OCI-LY7 (cell line): Measurements from ENCODE around the gene TXNDC12. TPM values are rescaled to one million over a fixed set of nuclear protein-coding genes. Genes with fewer than 3 reads are reported as not detected.

ENCODE experiments used
- BruUV-seq: library from RNA; stranded (reverse); fragments of 400-500 nt; replicated peaks from 2 replicates; lab custom pipeline; 2021; lab: Mats Ljungman, UMichigan
- CTCF ChIA-PET: fragments of 300-600 bp; sonication (Branson Sonifier 250); formaldehyde crosslinking; loops from one replicate; lab custom pipeline; 2022; ENCODE audit warnings: antibody characterized with exemption; ENCODE audit not compliant: unreplicated experiment; lab: Charles Lee
- POLR2A ChIA-PET: fragments of 300-600 bp; sonication (Branson Sonifier 250); formaldehyde crosslinking; loops from one replicate; lab custom pipeline; 2022; ENCODE audit warnings: antibody characterized with exemption; lab: Charles Lee
- DNase-seq: peaks from one replicate; pipeline ENCODE4 v3.0.0-alpha.2; 2015; ENCODE audit warnings: low spot score
- H2AFZ ChIP-seq: fragments of 200-600 bp; sonication (generic), shearing (Covaris generic); 2 replicates; pipeline ENCODE4 v1.6.1; 2014; ENCODE audit warnings: mild to moderate bottlenecking, antibody characterized with exemption, low read length, moderate library complexity
- H3K27ac ChIP-seq: fragments of 200-600 bp; sonication (generic); 2 replicates; pipeline ENCODE4 v1.5.1; 2014; ENCODE audit warnings: mixed run types, low read depth, mild to moderate bottlenecking, moderate library complexity, low read length, inconsistent platforms; ENCODE audit not compliant: poor library complexity, severe bottlenecking
- H3K36me3 ChIP-seq: fragments of 200-600 bp; sonication (generic); 2 replicates; pipeline ENCODE4 v1.6.1; 2014; ENCODE audit warnings: mild to moderate bottlenecking, antibody characterized with exemption, low read length, moderate library complexity, mixed read lengths; ENCODE audit not compliant: insufficient read depth
- H3K4me1 ChIP-seq: fragments of 200-600 bp; sonication (generic); 2 replicates; pipeline ENCODE4 v1.5.1; 2014; ENCODE audit warnings: mild to moderate bottlenecking, low read length; ENCODE audit not compliant: insufficient read depth, poor library complexity, severe bottlenecking
- H3K4me2 ChIP-seq: fragments of 200-600 bp; sonication (generic); 2 replicates; pipeline ENCODE4 v1.6.1; 2014; ENCODE audit warnings: mild to moderate bottlenecking, low read length
- H3K4me3 ChIP-seq: fragments of 200-600 bp; sonication (generic); 2 replicates; pipeline ENCODE4 v1.5.1; 2014; ENCODE audit warnings: mild to moderate bottlenecking, low read depth, low read length; ENCODE audit not compliant: poor library complexity, severe bottlenecking
- H3K79me2 ChIP-seq: fragments of 200-600 bp; sonication (generic); 2 replicates; pipeline ENCODE4 v1.6.1; 2016; ENCODE audit warnings: low read depth, mild to moderate bottlenecking, low read length, moderate library complexity, mixed read lengths; ENCODE audit not compliant: insufficient read depth
- H3K9me2 ChIP-seq: fragments of 200-600 bp; sonication (generic); 2 replicates; pipeline ENCODE4 v1.6.1; 2016; ENCODE audit warnings: mild to moderate bottlenecking, low read length, mixed read lengths; ENCODE audit not compliant: insufficient read depth
- H3K9me3 ChIP-seq: fragments of 200-600 bp; sonication (generic); 2 replicates; pipeline ENCODE4 v1.6.1; 2014; ENCODE audit warnings: mild to moderate bottlenecking, mixed run types, low read length, mixed read lengths
- H4K20me1 ChIP-seq: fragments of 200-600 bp; sonication (generic); 2 replicates; pipeline ENCODE4 v1.6.1; 2014; ENCODE audit warnings: mild to moderate bottlenecking, antibody characterized with exemption, low read length, moderate library complexity, mixed read lengths; ENCODE audit not compliant: insufficient read depth
- CTCF ChIP-seq: fragments of 200-600 bp; sonication (generic); conservative IDR thresholded peaks from 2 replicates; pipeline ENCODE4 v1.5.1; 2014; ENCODE audit warnings: mild to moderate bottlenecking, antibody characterized with exemption, low read length, moderate library complexity, mixed read lengths
- EZH2phosphoT487 ChIP-seq: fragments of 200-600 bp; sonication (generic); IDR thresholded peaks from 2 replicates; pipeline ENCODE4 v1.6.1; 2018; ENCODE audit warnings: low read depth, borderline replicate concordance, mild to moderate bottlenecking, mixed run types, antibody characterized with exemption, low read length, moderate library complexity, mixed read lengths
- intact Hi-C: fragments of 100-400 bp; cut with micrococcal nuclease; formaldehyde crosslinking; loops from one replicate; pipeline ENCODE4 v1.10.0; 2022; ENCODE audit not compliant: unreplicated experiment
- total RNA-seq, 2 experiments: library from RNA; depleted of rRNA in 1 of 2; stranded (reverse); fragments of >200 nt in 1 of 2; shearing (Covaris generic) in 1 of 2; gene quantifications; 2 replicates each; pipeline ENCODE4 v1.2.3, GENCODE V29; 2014 to 2022

The TXNDC12 gene
- total RNA-seq, 2 experiments from 2014 or later: 26.6 to 40.5 TPM

DNA sequence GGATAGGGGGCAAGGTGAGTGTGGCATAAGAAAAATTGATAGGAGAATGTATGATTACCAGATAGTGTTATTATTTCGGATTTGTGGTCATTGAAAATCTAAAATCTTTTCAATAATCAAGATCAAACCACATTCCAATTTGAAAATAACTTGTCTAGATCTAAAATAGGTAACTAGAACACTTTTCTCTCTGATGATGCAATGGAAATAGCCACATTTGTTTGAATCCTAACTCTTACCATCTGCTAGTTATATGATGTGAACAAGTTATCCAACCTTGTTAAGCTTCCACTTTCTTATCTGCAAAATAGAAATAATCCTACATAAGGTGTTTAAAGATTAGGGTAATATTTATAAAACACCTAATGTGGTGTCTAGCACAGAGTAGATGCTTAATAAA is 4.9 kb upstream of the TXNDC12 start:
- H3K9me2 ChIP-seq: no peaks in the 10 kb centered on the region
- no TSS peak for BruUV-seq
- H3K79me2 ChIP-seq: peaks cover 72% of the 10 kb centered on the region
- H3K9me3 ChIP-seq: no peaks in the 10 kb centered on the region
- ChIA-PET CTCF (no interaction called here), POLR2A (no interaction called here)
- H3K36me3 ChIP-seq: peaks cover 67% of the 10 kb centered on the region
- peaks cover 26% of the 10 kb centered on the region for H3K4me1 ChIP-seq
- TF ChIP-seq CTCF: no peak
- TF ChIP-seq EZH2phosphoT487: no peak
- no peak for DNase-seq
- H3K27ac ChIP-seq: no peak overlapping the region
- H2AFZ ChIP-seq: no peak overlapping the region
- H4K20me1 ChIP-seq: peaks cover 24% of the 10 kb centered on the region; the same call in 1 of the 2 replicates
- intact Hi-C loops: loop anchor here (10.0 kb wide), 2 partner anchors 1265 to 1775 kb away; partner anchors contain the start of genes LRP8 and NDC1
- no peak overlapping the region for H3K4me3 ChIP-seq
- 0 out of 2 replicates have a peak overlapping the region, but pooled peaks have one; percentile 37 for H3K4me2 ChIP-seq

DNA sequence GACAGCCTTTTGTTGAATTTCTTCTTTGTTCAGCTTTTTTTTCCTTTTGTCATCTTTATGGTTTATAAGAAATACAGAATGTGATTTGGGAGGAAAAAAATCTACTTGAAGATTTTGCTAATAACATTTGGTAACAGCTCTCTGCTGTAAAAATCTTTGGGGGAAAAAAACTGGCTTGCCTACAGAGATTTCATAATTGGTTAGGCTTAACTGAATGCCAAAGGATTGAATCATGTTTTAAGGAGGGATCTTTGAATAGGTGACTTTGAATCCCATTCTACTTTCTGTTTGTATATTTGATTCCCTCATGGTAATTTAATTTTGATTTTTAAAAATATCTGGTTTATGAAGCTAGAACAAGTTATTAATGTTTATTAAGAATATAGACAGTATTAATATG is 4.3 kb upstream of the TXNDC12 start:
- CTCF ChIA-PET: no interaction called here
- TF ChIP-seq EZH2phosphoT487: no peak
- TF ChIP-seq CTCF: no peak
- no peak for DNase-seq
- Histone ChIP-seq H3K4me1 (peaks cover 26% of the 10 kb centered on the region), H3K9me3 (no peaks in the 10 kb centered on the region), H3K4me3 (no peak overlapping the region), H4K20me1 (peaks cover 24% of the 10 kb centered on the region; the same call in 1 of the 2 replicates), H2AFZ (no peak overlapping the region), H3K36me3 (peaks cover 61% of the 10 kb centered on the region), H3K4me2 (peak overlapping the region; percentile 37), H3K27ac (no peak overlapping the region), H3K9me2 (no peaks in the 10 kb centered on the region), H3K79me2 (peaks cover 72% of the 10 kb centered on the region)
- POLR2A ChIA-PET: interaction anchor here (0.9 kb wide), 1 partner anchor 14 kb away, joined by 5 read pairs; no protein-coding TSS in a partner anchor
- BruUV-seq: no TSS peak
- intact Hi-C loops: loop anchor here (10.0 kb wide), 2 partner anchors 1265 to 1775 kb away; partner anchors contain the start of genes LRP8 and NDC1

DNA sequence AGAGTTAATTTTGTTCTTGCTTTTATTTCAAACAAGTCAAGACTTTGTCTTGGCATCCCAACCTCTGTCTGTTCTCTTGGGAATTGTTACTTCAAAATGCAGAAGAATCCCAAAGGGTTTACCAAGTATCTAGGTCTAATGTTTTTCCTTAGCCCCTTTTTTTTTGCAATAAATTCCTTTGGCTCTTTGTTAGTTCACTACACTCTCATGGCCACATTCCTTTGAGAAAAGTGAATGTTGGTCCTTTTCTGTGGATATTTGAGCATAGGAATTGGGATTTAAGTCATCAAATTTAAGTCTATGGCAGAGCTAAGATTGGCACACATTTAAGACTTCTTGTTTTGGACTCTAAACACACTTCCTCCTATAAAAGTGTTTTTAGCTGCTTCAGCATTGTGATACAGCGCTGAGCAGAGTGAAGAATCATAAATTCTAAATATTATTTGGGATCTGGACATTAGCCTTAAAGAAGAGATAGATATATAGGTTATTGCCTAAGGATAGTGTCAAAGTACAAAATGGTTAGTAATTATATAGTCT is 3.0 kb upstream of the TXNDC12 start:
- Histone ChIP-seq H4K20me1 (peaks cover 31% of the 10 kb centered on the region; the same call in 1 of the 2 replicates), H3K9me2 (no peaks in the 10 kb centered on the region), H3K36me3 (peaks cover 47% of the 10 kb centered on the region), H3K9me3 (no peaks in the 10 kb centered on the region), H3K4me2 (peak overlapping the region; percentile 97), H3K79me2 (peaks cover 70% of the 10 kb centered on the region), H3K4me1 (peaks cover 38% of the 10 kb centered on the region), H3K4me3 (peak overlapping the region; percentile 96), H3K27ac (no peak overlapping the region), H2AFZ (no peak overlapping the region)
- TF ChIP-seq EZH2phosphoT487: no peak
- intact Hi-C loops: loop anchor here (2.0 to 10.0 kb wide), 3 partner anchors 345 to 1777 kb away; partner anchors contain the start of genes LRP8 and NDC1
- no peak for DNase-seq
- no TSS peak for BruUV-seq
- ChIA-PET CTCF (no interaction called here), POLR2A (interaction anchor here (0.6 kb wide), 1 partner anchor 330 kb away, joined by 4 read pairs; no protein-coding TSS in a partner anchor)
